ENCODE data around the gene SLC22A4. TPM values are rescaled to one million over a fixed set of nuclear protein-coding genes. Genes with fewer than 3 reads are reported as not detected.
A peak's percentile ranks its signal among the peaks of the same experiment; 100 is the strongest.

The SLC22A4 gene
- polyA plus RNA-seq, 1 experiment = 19.3 TPM

DNA sequence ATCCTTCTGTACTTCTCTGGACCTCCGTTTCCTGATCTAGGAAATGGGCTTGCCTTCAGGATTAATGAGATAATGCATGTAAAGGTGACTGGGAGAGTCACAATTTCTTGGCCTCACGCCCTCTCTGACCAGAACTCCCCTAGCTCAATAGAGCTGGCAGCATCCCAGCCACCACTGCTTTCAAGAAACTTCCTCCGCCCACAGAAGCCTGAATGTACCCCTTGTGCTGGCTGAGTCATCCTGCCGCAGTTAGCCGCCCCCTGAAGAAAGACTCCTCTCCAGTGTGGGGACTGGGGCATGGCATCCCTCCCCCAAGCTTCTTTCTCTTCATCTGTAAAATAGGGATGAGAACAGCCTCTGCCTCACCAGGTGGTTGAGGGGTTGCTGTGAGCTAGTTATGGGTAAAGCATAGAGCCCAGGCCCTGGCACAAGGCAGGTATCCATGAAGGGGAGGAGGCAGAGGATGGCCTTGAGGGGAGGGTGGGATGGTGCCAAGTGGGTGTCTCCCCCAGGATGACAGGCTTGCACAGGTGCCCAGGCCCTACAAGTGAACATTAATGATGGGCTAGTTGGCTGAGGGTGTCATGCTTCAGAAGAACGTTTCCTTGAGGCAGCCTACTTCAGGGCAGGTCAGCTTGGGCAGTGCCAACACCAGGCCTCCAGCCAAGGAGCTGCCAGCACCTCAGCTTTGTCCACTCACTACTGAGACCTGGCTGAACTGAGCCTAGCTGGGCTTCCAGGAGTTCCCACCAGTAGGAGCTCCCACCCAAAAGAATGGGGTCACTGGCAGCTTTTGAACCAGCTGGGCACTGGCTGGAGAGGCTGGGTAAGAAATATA lies 33.3 kb upstream of the SLC22A4 start:
- Histone ChIP-seq H3K4me3 (ENCODE audit: low read depth, low read length) (no peak overlapping the region), H3K36me3 (ENCODE audit: control insufficient read depth, insufficient read depth, low read length) (no peaks in the 10 kb centered on the region), H3K27me3 (ENCODE audit: control insufficient read depth, insufficient read depth, low read length) (no peaks in the 10 kb centered on the region)
- TF ChIP-seq, protein P1, sequence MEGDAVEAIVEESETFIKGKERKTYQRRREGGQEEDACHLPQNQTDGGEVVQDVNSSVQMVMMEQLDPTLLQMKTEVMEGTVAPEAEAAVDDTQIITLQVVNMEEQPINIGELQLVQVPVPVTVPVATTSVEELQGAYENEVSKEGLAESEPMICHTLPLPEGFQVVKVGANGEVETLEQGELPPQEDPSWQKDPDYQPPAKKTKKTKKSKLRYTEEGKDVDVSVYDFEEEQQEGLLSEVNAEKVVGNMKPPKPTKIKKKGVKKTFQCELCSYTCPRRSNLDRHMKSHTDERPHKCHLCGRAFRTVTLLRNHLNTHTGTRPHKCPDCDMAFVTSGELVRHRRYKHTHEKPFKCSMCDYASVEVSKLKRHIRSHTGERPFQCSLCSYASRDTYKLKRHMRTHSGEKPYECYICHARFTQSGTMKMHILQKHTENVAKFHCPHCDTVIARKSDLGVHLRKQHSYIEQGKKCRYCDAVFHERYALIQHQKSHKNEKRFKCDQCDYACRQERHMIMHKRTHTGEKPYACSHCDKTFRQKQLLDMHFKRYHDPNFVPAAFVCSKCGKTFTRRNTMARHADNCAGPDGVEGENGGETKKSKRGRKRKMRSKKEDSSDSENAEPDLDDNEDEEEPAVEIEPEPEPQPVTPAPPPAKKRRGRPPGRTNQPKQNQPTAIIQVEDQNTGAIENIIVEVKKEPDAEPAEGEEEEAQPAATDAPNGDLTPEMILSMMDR (IDR thresholded peaks at IDR 0.05; ENCODE audit: insufficient read depth, low read depth, low read length) = no peak
- ChIA-PET CTCF (interaction anchor here (0.7 to 5.7 kb wide), 5 partner anchors 12 to 71 kb away, joined by 3 to 42 read pairs (median 3); partner anchors contain the start of gene P4HA2), POLR2A (no interaction called here)
- DNase-seq (ENCODE audit: low read depth) = peak; percentile 46

GRCh38 chr5:132261881-132262845 lies 32.0 kb upstream of the SLC22A4 start:
- POLR2A ChIA-PET = no interaction called here
- Histone ChIP-seq H3K36me3 (ENCODE audit: control insufficient read depth, insufficient read depth, low read length) (peaks cover 5% of the 10 kb centered on the region), H3K27me3 (ENCODE audit: control insufficient read depth, insufficient read depth, low read length) (no peaks in the 10 kb centered on the region), H3K4me3 (ENCODE audit: low read depth, low read length) (no peak overlapping the region)
- TF ChIP-seq, protein P1 (IDR thresholded peaks at IDR 0.05; ENCODE audit: insufficient read depth, low read depth, low read length) = no peak
- CTCF ChIA-PET = interaction anchor here (1.1 to 5.7 kb wide), 8 partner anchors 10 to 72 kb away, joined by 3 to 42 read pairs (median 5); partner anchors contain the start of gene P4HA2
- no peak for DNase-seq (ENCODE audit: low read depth)

DNA sequence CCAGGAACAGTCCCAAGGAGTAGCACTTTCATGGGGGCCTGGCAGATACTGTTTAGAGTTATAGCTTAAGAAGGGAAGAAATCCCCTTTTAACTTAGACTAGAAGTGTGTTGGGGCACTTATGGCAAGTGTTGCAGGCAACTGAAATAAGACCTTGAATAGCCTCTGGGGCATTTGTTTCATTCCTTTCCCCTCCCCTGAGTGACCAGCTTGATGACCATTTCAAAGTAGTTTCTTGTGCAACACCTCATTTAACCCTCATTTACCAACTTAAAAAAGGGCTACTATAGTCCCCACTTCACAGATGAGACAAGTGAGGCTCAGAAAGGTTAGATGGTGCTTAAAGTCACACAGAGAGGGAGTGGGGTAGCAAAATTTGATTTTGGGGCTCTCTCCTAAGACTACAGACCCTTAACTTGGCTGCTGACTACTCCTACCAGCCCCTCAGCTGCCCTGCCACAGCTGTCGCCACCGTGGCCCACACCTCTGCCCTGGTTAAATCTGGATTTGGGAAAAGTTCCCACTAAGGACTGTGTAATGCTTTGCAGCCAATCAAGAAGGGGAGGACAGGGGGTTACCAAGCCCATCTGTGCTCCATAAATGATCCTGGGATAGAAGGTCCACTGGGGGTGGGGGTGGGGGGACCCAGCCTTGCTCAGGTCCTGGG lies 31.2 kb upstream of the SLC22A4 start:
- CTCF ChIA-PET = interaction anchor here (1.0 to 5.7 kb wide), 8 partner anchors 9 to 196 kb away, joined by 3 to 42 read pairs (median 6); partner anchors contain the start of gene SLC22A4
- TF ChIP-seq, protein P1 (IDR thresholded peaks at IDR 0.05; ENCODE audit: insufficient read depth, low read depth, low read length) = no peak
- peaks cover 5% of the 10 kb centered on the region for H3K36me3 ChIP-seq (ENCODE audit: control insufficient read depth, insufficient read depth, low read length)
- no peaks in the 10 kb centered on the region for H3K27me3 ChIP-seq (ENCODE audit: control insufficient read depth, insufficient read depth, low read length)
- POLR2A ChIA-PET = interaction anchor here (0.7 kb wide), 1 partner anchor 22 kb away, joined by 3 read pairs; no protein-coding TSS in a partner anchor
- no peak overlapping the region for H3K4me3 ChIP-seq (ENCODE audit: low read depth, low read length)
- DNase-seq (ENCODE audit: low read depth) = no peak

- ChIA-PET POLR2A (interaction anchor here (0.7 kb wide), 1 partner anchor 21 kb away, joined by 3 read pairs; no protein-coding TSS in a partner anchor), CTCF (interaction anchor here (1.0 to 5.7 kb wide), 8 partner anchors 9 to 197 kb away, joined by 3 to 42 read pairs (median 6); partner anchors contain the start of gene SLC22A4)
- Histone ChIP-seq H3K27me3 (ENCODE audit: control insufficient read depth, insufficient read depth, low read length) (no peaks in the 10 kb centered on the region), H3K4me3 (ENCODE audit: low read depth, low read length) (no peak overlapping the region), H3K36me3 (ENCODE audit: control insufficient read depth, insufficient read depth, low read length) (peaks cover 5% of the 10 kb centered on the region)
- DNase-seq (ENCODE audit: low read depth) = peak; percentile 63
- TF ChIP-seq, protein P1 (IDR thresholded peaks at IDR 0.05; ENCODE audit: insufficient read depth, low read depth, low read length) = peak; percentile 27; the same call in 1 of the 2 replicates
Measured at GRCh38 chr5:132263548-132264261, 30.5 kb upstream of the SLC22A4 start.
